GM18867 (cell line): ENCODE measurements around the gene QARS1.

ENCODE experiments used
- ATAC-seq: cut with Tn5 transposase; IDR thresholded peaks from one replicate; pipeline ENCODE4 v1.9.1; 2021; ENCODE audit warnings: mild to moderate bottlenecking, moderate library complexity; ENCODE audit not compliant: unreplicated experiment

The QARS1 gene

DNA sequence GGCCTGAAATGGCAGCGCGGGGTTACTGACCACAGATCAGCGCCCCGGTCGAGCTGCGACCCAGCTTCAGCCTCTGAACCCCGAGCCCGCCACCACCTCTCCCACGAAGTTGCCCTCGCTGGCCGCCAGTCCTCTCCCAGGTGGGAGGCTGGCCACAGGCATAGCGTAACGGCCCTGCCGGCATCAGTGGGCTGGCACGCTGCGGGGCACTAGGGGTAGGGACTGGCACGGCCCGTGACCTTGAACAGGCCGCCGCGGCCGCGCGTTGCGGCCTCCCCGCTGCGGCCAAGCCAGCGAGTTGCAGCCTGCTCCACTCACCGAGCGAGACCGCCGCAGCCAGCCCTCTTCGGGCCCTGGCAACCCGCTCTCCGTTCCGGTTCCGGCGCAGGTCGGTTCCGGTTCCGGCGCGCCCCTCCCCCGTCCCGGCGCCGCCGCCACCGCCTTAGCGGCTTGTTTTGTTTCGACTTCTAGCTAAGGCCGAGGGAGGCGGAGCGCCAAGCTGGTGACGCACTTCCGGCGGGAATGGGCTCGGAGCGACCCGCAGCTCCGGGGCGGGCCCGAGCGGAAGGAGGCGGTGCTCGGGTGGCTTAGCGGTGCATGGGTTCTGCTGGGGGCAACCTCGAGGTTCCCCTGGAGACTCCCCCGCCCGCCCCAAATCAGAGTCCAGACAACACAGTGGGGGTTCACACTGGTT is 16.0 kb upstream of the QARS1 start, which contains the start of gene USP19:
USP19 (minus strand) TSS at position 386 of the 694 bp plus-strand sequence. CDS start 1,678 bp downstream, outside the sequence.
- ATAC-seq = peak; percentile 86

DNA sequence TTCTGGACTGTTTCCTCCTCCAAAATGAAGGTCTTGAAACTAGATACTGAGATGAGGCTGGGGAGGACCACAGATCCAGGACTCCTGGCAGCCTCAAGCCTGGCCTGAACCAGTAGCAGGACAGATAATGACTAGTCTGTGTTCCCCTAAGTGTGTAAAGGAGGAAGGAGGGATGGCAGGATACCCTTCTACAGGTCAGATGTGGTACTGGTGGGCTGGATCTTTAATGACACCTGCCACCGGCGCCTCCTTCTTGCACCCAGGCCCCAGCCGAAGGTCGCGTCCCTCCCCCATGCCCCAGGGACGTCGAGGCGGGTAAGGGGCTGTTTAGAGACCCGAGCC is 15.5 kb upstream of the QARS1 start:
- ATAC-seq = no peak

DNA sequence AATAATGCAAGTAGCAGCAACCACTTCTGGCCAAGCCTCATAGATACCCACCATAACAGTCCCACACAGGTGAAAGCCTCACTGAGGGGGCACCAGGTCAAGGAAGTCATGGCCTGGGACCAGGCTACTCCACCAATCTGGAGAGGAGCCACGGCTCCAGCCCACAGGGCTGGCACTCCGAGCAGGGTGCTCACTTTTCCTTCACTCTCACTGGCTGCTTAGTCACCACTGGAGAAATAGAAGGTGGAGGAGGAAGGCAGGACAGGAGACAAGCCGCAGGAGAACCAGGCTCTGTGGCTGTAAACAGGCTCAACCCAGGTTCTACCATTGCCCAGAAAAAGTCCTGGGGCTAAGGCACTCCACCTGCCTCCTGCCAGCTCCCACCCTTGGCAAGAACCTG is 14.9 kb upstream of the QARS1 start:
- ATAC-seq = no peak

DNA sequence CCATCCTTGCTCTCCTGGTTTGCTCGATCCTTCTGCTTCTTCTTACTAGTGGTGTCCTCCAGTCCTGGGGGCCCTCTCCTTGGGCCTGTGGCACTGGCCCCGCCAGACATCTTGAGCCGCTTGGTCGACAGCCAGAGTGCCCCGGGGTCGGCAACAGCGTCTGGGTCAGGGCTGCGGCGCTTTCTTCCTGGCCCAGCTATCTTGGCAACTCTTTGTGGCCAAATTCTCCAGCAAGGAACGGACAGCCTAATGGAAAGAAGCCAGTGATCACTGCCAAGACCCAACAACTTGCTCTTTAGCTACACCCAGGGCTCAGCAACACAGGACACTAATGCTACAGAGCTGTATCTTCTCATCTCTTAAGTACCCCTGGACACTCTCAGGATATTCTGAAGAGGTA is 14.5 kb upstream of the QARS1 start:
- ATAC-seq = no peak

DNA sequence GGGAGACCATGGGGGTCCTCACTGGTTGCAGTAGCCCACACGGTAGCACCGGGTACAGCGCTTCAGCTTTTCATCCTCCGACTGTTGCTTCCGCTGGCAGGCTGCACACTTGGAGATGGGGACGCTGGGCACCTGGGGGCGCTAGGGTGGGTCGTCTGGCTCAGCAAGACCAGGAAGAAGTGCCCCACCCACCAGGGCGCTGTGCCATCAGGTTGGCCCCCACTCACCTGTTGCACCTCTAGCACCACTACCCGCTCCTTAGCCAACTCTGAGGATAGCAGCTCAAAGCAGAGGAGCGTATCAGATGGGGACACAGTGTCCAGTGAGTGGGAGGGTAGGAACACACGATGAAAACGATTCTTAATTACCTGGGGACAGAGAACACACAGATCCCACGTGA is 7.7 kb upstream of the QARS1 start:
- ATAC-seq = no peak

DNA sequence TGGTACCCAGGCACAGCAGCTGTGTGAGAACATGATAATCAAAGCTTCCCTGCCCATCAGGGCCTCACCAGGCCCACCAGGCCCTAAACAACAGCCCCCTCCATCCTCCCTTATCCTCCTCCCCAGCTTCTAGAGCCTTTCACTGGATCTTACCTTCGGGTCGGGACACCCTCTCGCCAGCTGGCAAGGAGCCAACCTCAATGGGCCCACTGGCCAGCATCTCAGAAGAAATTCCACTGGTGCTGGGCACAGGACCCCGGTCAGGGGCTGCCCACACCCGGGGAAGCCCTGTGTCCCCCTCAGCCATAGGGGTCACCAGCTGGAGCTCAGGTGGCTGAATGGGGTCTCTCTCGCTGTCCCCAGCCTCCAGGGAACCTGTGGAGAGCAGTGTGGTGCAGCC is 6.8 kb upstream of the QARS1 start:
- no peak for ATAC-seq

DNA sequence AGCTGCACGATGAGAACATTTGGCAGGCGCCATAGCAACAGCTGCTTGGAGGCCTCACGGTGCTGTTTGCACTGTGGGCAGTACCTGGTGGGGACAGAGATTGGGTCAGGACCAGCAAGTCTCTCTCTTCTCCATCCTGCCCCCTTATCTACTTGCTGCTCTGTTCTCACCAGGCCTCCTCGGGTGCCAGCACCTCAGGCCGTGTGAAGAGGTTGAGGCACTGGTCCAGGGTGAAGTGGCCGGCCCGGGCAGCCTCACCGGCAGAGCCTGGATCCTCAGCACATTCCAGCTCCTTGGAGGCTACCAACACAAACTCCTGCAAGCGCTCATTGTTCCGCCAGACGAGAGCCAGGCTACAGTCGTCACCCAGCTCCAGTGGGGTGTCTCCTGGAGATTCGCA is 6.2 kb upstream of the QARS1 start:
- ATAC-seq = no peak

DNA sequence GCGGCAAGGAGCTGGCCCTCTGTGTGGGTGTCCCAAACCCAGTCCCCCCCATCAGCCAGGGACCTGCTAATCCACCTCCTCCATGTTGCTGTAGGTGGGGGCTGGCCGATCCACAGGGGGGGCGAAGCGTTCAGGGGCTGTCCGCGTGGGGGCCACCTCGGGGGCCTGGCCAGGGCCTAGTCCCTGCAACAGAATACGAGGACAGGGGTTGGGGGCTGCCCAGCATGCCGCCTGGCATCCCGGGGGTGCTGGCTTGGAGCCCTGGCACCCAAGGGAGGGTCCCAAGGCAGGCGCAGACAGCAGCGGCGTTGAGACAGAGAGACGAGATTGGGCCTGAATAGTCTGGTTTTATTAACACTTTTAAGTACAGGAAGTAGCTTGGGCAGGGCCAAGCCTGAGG is 3.8 kb upstream of the QARS1 start:
- no peak for ATAC-seq

DNA sequence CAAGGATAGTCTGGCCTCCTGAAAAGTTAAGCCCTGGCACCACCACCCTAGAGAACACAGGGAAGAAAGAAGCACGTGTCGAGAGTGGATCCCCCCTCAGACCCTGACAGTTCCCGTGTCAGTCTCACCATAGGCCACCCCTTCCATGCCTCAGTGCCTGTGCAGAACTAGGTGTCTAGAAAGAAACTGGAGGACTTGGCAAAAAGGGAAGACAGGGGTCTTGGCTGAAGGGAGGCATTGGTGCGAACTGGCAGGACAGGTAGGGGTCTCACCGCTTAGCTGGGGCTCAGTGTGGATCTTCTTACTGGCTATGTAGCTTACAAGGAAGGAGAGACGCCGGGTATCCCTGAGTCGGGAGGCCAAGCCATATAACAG is 518 bp downstream of the QARS1 start:
- no peak for ATAC-seq

DNA sequence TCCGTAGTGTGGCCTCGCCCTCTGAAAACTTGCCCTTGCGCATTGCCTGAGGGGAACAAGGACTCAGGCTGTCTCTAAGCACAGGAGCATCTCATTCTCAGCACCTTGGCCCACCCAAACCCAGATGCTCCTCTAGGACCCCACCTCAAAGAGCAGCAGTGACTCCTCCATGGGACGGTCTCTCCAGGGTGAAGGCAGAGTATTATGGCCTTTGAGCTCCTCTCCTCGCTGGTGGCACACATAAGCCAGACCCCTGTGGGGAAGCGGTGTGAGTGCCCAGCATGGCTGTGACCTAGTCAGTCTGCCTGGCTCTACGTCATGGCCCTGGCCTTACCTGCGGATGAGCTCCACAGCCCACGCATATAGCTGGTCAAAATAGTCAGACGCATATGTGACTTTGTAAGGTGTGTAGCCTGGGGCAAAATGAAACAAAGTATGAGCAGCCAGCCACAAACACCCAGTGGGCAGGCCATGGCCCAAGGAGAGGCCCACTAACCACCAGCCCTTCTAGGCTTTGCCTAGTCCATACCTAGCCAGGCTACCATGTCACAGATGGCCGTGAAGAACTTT is 4.4 kb downstream of the QARS1 start:
- ATAC-seq = no peak

DNA sequence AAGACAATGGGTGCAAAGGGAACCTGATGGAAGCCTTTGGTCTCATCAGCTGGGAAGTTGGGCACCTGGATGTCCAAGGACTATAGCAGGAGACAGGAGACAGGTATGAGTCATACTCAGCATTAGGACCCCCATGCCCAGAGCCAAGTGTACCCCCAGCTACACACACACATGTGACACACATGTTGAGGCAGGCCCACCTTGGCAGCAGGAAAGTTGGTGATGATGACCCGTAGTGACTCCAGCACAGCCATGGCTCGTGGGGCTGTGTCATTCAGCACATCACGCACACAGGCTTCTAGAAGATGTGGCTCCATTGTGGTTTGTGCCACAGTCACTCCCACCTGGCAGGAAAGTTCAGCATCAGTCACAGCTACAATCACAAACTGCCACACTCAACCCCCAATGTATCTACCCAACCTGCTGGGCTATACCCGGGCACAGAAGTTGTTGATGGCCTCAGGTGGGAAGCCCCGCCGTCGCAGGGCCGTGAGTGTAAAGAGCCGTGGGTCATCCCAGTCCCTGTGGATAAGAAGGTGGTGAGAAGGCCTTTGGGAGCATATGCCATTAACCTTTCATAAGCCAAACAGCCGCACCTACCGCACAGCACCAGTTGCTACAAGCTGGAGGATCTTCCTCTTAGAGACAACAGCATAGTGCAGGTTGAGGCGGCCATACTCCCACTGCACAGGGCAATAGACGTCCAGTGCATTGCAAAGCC is 5.5 kb downstream of the QARS1 start:
- ATAC-seq = no peak

DNA sequence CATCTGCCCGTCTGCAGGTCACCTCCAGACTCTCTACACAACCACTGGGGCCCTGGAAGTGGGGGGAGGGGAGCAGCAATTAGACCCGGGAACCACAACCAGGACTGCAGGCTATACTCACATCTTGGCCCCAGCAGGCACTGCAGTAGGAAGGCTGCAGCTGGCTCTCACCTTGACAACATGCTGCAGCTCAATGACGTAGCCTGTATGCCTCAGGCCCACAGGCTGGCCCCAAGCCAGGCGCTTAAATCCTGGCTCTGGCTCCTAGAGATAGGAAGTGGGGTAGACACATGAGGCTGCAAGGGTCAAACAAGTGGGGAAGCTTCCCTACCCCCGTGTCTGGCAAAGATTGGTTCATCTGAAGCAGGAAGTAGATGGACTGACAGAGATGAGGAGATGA is 6.1 kb downstream of the QARS1 start:
- ATAC-seq = no peak

DNA sequence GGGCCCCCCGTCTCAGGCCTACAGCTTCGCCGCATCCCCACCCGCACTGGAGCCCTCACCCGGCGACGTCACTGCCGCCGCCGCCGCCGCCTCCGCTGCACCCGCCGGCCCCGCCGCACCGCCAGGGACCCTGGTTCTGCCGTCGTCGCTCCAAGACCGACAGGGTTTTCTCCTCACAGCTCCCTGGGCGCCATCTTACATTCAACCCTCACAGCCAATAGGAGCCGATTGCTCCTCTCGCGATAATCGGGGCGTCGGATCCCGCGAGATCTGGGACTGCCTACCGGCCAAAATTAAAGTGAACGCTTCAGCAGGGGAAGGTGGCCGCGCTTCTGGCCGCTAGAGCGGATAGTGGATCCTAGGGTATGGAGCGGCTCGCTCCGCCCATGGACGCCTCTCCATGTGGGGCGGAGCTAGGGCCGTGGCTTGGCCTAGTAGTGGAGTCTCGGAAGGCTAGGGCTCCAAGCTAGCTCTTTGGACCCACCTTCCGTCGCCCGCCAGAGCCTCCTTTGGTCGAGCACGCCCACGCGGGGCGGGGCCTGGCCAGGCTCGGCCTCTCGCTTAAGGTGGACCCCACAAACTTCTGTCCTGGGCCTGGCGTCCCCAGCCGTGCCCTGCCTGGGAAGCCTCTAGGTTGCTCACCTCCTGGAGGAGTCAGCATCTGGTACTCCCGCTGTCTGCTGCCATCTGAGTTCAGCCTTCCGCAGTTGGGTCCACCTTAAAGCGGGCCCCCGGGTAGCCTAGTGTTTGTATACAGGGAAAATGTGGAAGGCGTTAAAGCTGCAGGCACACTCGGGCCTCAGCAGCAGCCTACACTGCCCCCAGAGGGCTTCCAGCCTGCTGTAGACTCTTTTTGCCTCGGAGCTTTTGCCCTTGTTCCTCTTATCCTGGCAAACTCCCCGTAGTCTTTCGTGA is 10.4 kb downstream of the QARS1 start, which contains the start of gene QRICH1:
QRICH1 (minus strand) TSS at position 219 of the 915 bp plus-strand sequence. CDS start 17,054 bp downstream, outside the sequence.
- ATAC-seq = peak; percentile 72

DNA sequence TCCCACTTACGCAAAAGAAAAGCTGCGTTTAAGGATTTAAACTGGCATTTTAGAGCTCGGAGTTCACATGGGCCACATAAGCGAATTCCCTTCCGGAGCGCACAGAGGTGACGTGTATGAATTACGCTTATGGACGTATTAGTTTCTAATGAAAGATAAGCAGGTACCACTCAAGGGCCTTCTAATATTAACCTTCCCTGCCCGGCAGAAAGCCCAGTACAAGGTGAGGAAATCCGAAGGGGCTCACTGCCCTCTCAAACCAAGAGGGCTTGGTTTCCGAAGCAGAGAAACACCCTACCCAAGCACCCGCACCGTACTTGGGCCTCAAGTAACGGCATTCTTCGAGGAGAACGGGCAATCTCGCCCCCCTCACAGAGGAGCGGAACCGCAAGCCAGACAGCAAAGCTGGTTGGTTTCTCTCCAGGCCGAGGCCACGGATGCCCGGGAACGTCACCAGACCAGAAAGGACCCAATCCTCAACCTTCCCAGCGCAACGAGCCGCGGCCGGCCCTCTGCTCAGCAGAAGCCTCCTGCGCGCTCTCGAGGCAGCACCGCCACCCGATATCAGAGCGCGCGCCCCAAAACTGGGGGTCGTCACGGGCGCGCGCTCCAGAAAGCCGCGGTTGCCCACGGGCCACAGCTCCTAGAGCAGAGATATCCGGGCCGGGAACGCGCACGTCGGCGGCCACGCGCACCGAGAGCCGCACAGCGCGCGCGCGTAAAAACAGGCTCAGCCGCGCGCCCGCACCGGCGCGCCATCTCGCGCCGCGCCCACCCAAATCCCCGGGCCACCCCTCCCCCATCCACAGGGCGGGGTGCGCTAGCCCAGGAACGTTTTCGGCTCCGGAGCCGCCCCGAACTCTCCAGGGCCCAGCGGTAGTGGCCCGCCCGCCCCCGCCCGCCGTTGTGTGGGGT is 11.4 kb downstream of the QARS1 start:
- peak; percentile 37 for ATAC-seq

DNA sequence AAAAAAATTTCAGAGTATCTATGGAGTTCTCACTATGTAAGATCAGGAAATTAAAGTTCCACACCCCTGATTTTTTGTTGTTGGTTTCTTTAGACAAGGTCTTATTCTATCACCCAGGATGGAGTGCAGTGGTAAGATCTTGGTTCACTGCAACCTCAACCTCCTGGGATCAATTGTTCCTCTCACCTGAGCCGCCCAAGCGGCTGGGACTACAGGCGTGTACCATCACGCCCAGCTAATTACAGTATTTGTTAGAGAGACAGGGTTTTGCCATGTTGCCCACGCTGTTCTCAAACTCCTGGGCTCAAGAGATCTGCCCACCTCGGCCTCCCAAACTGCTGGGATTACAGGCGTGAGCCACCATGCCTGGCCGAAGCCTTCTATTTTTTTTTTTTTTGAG is 23.1 kb downstream of the QARS1 start:
- no peak for ATAC-seq

DNA sequence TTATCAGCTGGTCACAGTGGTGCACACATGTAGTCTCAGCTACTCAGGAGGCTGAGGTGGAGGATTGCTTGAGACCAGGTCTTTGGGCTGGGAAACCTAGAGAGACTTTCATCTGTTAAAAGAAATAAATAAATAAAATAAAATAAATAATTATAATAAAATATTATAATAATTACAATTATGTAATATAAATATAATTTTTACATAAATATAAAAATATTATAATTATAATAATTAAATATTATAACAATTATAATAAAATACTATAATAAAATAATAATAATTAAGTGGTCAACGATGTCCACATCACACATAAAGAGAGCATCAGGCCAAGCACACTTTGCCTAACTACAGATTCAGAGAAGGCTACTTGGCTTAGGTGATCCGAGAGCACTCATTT is 25.3 kb downstream of the QARS1 start:
- ATAC-seq = no peak

DNA sequence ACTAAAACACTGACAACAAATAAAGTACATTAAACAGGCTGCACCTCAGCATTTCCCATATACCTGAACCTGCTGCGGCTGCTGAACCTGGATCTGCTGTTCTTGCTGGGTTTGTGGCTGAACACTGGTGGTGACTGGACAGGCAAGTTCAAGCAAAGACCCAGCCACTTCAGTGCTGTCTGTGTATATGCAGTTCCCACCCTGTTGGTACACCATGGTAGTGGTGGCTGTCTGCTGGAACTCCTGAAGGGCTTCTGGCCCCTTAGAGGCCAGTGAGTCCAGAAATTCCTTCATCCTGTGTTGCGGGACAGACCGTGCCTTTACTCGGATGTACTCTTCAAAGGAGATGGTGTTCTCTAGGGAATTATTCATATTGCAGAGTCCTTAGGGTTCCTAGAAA is 27.9 kb downstream of the QARS1 start:
- no peak for ATAC-seq

DNA sequence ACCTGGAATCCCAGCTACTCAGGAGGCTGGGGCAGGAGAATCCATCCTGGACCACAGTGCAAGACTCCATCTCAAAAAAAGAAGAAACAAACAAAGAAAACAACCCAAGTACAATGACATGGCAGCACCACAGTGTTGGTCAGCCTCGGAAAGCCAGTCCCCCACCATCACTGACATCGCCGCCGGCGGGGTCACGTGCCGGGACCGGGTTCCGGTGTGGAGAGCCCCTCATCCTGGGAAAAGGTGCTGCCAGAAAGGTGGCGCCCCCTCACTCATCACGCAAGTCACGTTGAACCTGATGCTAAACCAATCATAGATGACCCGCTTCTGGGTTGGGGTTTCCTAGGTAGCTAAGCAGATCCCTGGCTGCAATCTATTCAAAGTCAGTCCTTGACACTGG is 28.4 kb downstream of the QARS1 start:
- ATAC-seq = no peak

DNA sequence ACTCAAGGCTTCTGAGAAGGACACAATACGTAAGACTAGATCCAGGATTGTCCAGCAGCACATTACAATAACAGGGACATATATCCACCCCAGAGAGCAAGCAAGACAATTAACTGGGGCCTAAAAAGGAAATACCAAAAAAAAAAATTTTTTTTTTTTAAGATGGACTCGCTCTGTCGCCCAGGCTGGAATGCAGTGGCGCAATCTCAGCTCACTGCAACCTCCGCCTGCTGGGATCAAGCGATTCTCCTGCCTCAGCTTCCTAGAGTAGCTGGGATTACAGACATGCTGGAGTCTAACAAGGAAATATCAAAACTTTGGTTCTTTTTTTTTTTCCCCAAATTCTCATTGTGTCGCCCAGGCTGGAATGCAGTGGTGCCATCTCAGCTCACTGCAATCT is 46.5 kb downstream of the QARS1 start:
- ATAC-seq = no peak

DNA sequence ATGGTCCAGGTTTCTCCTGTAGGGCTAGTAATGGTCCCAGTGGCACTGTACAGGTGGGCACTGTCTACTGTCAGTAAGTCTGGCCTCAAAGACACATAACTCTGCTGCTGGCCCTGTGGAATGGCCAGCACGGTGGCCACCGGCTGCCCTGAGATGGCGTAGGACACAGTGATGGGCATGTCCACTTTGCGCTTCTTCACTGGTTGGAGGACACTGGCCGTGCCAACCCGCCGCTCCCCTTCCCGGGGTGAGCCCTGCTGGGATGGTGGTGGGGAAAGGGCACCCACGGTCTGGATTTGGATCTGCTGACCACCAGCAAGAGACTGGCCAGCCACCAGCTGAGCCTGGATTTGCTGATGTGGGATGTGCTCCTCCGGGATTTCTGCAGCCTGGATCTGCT is 47.3 kb downstream of the QARS1 start:
- no peak for ATAC-seq
